Stimulated activated CD4-positive, alpha-beta T cell treated with anti-CD3 and anti-CD28 coated beads, Interleukin-15, amount 100 ng/mL, for 24 hours (primary cell): ENCODE measurements around the gene EIF3F.

Source experiments
- DNase-seq: peaks from one replicate; pipeline ENCODE4 v3.0.0-alpha.2; 2020

The EIF3F gene

GRCh38 chr11:8040261-8040920, 53.3 kb downstream of the EIF3F start:
- DNase-seq = no peak

GRCh38 chr11:8040921-8041285, 53.8 kb downstream of the EIF3F start:
- DNase-seq = no peak

GRCh38 chr11:8041576-8041975, 54.4 kb downstream of the EIF3F start:
- DNase-seq = no peak

- DNase-seq = no peak
These were observed 56.6 kb downstream of the EIF3F start for GRCh38 chr11:8043756-8044155.

GRCh38 chr11:8045839-8046238, 58.7 kb downstream of the EIF3F start:
- DNase-seq = no peak

GRCh38 chr11:8047382-8047781, 60.2 kb downstream of the EIF3F start:
- DNase-seq = no peak

- no peak for DNase-seq
These were observed 61.9 kb downstream of the EIF3F start for GRCh38 chr11:8049084-8049483.
